Measurements from ENCODE around the gene AFAP1.

AFAP1 gene

DNA sequence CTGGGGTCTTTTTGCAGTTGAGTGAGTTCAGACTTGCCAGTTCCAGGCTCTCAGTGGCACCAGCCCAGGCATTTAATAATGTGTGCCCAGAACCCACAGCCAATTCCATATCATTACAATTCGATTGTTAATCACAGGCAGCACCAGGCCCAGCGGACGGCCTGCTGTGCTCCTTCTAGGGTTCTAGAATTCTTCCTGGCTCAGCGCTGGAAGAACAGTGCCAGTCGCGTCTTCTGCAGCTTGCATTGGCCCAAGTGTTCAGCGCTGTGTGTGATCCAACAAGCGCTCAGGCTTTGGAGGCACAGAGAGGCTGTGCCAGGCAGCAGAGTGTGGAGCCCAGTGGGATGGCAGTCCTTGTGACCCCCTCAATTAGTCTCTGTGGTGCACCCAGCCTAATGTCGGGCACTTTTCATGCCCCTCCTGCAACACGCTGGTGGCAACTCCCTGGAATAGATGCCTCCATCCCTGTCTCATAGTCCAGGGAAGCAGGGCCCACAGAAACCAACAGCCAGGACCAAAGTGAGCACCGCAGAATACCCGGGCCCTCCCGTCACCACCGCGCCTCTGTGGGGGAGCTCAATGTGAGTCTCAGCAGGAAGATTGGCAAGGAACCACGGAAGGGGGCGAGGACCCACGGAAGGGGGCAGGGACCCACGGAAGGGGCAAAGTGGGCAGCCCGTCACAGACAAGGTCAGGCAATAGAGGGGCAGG lies 193.2 kb downstream of the AFAP1 start:
- no peak for TF ChIP-seq SIN3A (IDR thresholded peaks at IDR 0.05; ENCODE audit: borderline replicate concordance, insufficient read depth, low read length)
- no peak for TF ChIP-seq FOXP2 (optimal IDR thresholded peaks at IDR 0.05; ENCODE audit: borderline replicate concordance, extremely low read depth, extremely low read length, insufficient read depth)
- no peak for TF ChIP-seq POLR2AphosphoS5 (IDR thresholded peaks at IDR 0.05; ENCODE audit: low read depth, low read length)
- TF ChIP-seq TAF1 (IDR thresholded peaks at IDR 0.05; ENCODE audit: borderline replicate concordance, insufficient read depth, low read length), result no peak
- TF ChIP-seq, protein P1, sequence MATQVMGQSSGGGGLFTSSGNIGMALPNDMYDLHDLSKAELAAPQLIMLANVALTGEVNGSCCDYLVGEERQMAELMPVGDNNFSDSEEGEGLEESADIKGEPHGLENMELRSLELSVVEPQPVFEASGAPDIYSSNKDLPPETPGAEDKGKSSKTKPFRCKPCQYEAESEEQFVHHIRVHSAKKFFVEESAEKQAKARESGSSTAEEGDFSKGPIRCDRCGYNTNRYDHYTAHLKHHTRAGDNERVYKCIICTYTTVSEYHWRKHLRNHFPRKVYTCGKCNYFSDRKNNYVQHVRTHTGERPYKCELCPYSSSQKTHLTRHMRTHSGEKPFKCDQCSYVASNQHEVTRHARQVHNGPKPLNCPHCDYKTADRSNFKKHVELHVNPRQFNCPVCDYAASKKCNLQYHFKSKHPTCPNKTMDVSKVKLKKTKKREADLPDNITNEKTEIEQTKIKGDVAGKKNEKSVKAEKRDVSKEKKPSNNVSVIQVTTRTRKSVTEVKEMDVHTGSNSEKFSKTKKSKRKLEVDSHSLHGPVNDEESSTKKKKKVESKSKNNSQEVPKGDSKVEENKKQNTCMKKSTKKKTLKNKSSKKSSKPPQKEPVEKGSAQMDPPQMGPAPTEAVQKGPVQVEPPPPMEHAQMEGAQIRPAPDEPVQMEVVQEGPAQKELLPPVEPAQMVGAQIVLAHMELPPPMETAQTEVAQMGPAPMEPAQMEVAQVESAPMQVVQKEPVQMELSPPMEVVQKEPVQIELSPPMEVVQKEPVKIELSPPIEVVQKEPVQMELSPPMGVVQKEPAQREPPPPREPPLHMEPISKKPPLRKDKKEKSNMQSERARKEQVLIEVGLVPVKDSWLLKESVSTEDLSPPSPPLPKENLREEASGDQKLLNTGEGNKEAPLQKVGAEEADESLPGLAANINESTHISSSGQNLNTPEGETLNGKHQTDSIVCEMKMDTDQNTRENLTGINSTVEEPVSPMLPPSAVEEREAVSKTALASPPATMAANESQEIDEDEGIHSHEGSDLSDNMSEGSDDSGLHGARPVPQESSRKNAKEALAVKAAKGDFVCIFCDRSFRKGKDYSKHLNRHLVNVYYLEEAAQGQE (IDR thresholded peaks at IDR 0.05; ENCODE audit: insufficient read depth in 1 of 2, low read depth in 2 of 2, low read length in 2 of 2), result no peak

DNA sequence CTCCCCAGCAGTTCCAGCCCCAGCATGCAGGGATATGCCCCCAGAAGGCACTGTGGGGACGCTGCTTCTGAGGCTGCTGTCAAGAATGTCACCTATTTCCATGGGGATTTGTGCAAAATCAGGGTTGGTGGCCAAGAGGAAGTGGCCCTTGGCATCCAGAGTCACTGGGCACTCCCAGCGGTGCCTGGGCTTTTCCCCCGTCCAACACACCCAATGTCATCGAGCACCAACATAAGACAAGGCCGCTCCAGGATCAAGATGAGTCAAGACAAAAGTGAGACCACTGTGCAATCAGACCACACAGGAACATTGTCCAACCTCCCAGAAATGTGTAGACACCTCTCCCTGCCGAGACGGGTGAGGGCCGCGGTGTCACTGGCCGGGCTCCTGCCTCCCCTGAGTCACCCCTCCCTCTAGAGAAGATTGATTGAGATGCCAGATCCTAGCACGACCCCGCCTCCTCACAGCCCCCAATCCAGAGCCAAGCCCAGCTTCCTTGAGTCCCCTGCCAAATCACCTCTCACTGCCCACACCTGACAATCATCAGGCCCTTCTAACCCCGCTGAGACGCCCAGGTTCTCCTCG lies 194.3 kb downstream of the AFAP1 start:
- TF ChIP-seq TAF1 (IDR thresholded peaks at IDR 0.05; ENCODE audit: borderline replicate concordance, insufficient read depth, low read length), result no peak
- no peak for TF ChIP-seq FOXP2 (optimal IDR thresholded peaks at IDR 0.05; ENCODE audit: borderline replicate concordance, extremely low read depth, extremely low read length, insufficient read depth)
- TF ChIP-seq, protein P1 (IDR thresholded peaks at IDR 0.05; ENCODE audit: insufficient read depth in 1 of 2, low read depth in 2 of 2, low read length in 2 of 2), result no peak
- TF ChIP-seq POLR2AphosphoS5 (IDR thresholded peaks at IDR 0.05; ENCODE audit: low read depth, low read length), result no peak
- no peak for TF ChIP-seq SIN3A (IDR thresholded peaks at IDR 0.05; ENCODE audit: borderline replicate concordance, insufficient read depth, low read length)

DNA sequence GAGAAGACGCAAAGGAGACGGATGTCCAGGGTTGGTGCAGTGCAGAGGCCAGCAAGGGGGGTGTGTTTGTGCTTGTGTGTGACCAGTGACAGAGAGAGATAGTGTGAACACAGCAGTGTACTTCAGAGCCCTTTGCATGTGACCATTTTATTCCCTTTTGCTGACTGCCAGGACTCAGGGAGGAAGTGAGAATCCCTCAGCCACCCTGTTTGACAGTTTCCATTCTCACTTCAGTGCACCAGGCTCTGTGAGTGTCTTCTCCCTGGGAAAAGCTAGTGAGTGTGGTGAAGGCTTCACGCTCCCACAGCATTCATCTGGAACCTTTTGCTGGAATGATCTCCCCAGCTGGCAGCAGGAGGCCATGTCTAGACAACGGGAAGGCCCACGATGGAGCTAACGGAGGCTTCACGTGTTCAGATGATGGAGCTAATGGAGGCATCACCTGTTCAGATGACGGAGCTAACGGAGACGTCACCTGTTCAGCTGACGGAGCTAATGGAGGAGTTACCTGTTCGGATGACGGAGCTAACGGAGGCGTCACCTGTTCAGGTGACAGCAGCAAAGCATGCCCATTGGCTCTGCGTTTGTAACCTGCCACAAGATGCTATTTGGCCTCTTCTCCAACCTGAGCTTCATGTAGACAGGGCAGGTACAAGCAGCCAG lies 195.4 kb downstream of the AFAP1 start:
- TF ChIP-seq FOXP2 (optimal IDR thresholded peaks at IDR 0.05; ENCODE audit: borderline replicate concordance, extremely low read depth, extremely low read length, insufficient read depth), result no peak
- TF ChIP-seq TAF1 (IDR thresholded peaks at IDR 0.05; ENCODE audit: borderline replicate concordance, insufficient read depth, low read length), result no peak
- no peak for TF ChIP-seq POLR2AphosphoS5 (IDR thresholded peaks at IDR 0.05; ENCODE audit: low read depth, low read length)
- TF ChIP-seq, protein P1 (IDR thresholded peaks at IDR 0.05; ENCODE audit: insufficient read depth in 1 of 2, low read depth in 2 of 2, low read length in 2 of 2), result no peak

DNA sequence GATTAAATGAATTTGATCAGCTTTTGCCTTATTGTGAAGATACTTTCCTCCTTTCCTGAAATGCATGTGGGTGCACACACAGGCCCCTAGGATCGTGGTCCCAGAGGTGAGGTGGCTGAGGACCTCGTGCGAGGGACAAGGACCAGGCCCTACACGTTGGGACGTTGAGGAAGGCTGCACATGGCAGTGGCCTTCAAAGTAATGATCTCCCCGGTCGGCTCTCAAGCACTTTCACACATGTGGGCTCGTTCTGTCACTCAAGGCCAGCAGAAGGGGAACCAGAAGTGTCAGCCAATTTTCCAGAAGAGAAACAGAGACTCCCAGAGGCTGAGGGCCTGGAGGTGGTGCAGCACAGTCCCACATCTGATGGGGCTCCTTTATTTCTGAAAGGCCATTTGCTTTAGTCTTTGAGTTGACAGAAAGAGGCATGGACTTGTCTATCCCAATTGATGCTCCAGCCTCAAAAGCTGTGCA lies 196.8 kb downstream of the AFAP1 start:
- TF ChIP-seq, protein P1 (IDR thresholded peaks at IDR 0.05; ENCODE audit: insufficient read depth in 1 of 2, low read depth in 2 of 2, low read length in 2 of 2), result no peak
- TF ChIP-seq POLR2AphosphoS5 (IDR thresholded peaks at IDR 0.05; ENCODE audit: low read depth, low read length) (no peak), FOXP2 (optimal IDR thresholded peaks at IDR 0.05; ENCODE audit: borderline replicate concordance, extremely low read depth, extremely low read length, insufficient read depth) (no peak), SIN3A (IDR thresholded peaks at IDR 0.05; ENCODE audit: borderline replicate concordance, insufficient read depth, low read length) (no peak), TAF1 (IDR thresholded peaks at IDR 0.05; ENCODE audit: borderline replicate concordance, insufficient read depth, low read length) (no peak)

Data from PFSK-1 (cell line).